ENCODE data around the gene ARHGEF28. TPM values are rescaled to one million over a fixed set of nuclear protein-coding genes. Genes with fewer than 3 reads are reported as not detected.

Gene ARHGEF28
- polyA plus RNA-seq, 3 donors, result not detected

GRCh38 chr5:73858054-73858453, 232.1 kb downstream of the ARHGEF28 start:
- no peaks in the 10 kb centered on the region for H3K9me3 ChIP-seq (replicated peaks in 1 of 2; ENCODE audit: control insufficient read depth in 1 of 2, insufficient read depth in 1 of 2, low read length in 2 of 2)
- H2AFZ ChIP-seq (ENCODE audit: insufficient read depth, low read depth, low read length, poor library complexity, severe bottlenecking), result no peak overlapping the region
- no peak overlapping the region for H3K27ac ChIP-seq (ENCODE audit: low read depth in 1 of 2, low read length in 2 of 2)
- no peaks in the 10 kb centered on the region for H3K36me3 ChIP-seq (replicated peaks in 1 of 2; ENCODE audit: control insufficient read depth in 1 of 2, insufficient read depth in 2 of 2, low read length in 2 of 2)
- peak overlapping the region in 1 of 7 donors; percentile 84 for H3K27ac Mint-ChIP-seq
- H3K4me3 Mint-ChIP-seq, result no peak overlapping the region
- no peak overlapping the region for H3K4me2 ChIP-seq (replicated peaks; ENCODE audit: extremely low read depth, low read length, poor library complexity, severe bottlenecking)
- no peaks in the 10 kb centered on the region for H3K79me2 ChIP-seq (ENCODE audit: insufficient read depth, low read length)
- WGBS (ENCODE audit: insufficient coverage), result 100% methylated on average over 1 of the region's 4 CpGs
- peaks cover 0 to 2% (median 0%) of the 10 kb centered on the region in 3 donors for H3K27me3 Mint-ChIP-seq (ENCODE audit: low read depth in 3 of 3)
- TF ChIP-seq, protein P1, sequence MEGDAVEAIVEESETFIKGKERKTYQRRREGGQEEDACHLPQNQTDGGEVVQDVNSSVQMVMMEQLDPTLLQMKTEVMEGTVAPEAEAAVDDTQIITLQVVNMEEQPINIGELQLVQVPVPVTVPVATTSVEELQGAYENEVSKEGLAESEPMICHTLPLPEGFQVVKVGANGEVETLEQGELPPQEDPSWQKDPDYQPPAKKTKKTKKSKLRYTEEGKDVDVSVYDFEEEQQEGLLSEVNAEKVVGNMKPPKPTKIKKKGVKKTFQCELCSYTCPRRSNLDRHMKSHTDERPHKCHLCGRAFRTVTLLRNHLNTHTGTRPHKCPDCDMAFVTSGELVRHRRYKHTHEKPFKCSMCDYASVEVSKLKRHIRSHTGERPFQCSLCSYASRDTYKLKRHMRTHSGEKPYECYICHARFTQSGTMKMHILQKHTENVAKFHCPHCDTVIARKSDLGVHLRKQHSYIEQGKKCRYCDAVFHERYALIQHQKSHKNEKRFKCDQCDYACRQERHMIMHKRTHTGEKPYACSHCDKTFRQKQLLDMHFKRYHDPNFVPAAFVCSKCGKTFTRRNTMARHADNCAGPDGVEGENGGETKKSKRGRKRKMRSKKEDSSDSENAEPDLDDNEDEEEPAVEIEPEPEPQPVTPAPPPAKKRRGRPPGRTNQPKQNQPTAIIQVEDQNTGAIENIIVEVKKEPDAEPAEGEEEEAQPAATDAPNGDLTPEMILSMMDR (IDR thresholded peaks at IDR 0.05), result no peak
- H3K9ac ChIP-seq (ENCODE audit: insufficient read depth, low read length, poor library complexity, severe bottlenecking), result no peak overlapping the region
- H3K9me3 Mint-ChIP-seq, result no peaks in the 10 kb centered on the region
- H3K4me3 ChIP-seq (replicated peaks in 1 of 3; ENCODE audit: low read depth in 2 of 3, low read length in 3 of 3), result no peak overlapping the region
- H4K20me1 ChIP-seq (ENCODE audit: insufficient read depth, low read length), result no peaks in the 10 kb centered on the region
- peaks cover 37 to 67% of the 10 kb centered on the region in 2 donors for H3K4me1 ChIP-seq (ENCODE audit: control insufficient read depth in 1 of 2, insufficient read depth in 2 of 2, low read length in 2 of 2)
- intact Hi-C loops (cut with micrococcal nuclease), result no loop called here
- DNase-seq, result no peak
- peaks cover 58% of the 10 kb centered on the region for H3K4me1 Mint-ChIP-seq
- no peaks in the 10 kb centered on the region for H3K27me3 ChIP-seq (ENCODE audit: control insufficient read depth in 2 of 2, insufficient read depth in 2 of 2, low read length in 2 of 2)
- no peaks in the 10 kb centered on the region for H3K36me3 Mint-ChIP-seq

- no peaks in the 10 kb centered on the region for H3K79me2 ChIP-seq (ENCODE audit: insufficient read depth, low read length)
- H3K4me2 ChIP-seq (replicated peaks; ENCODE audit: extremely low read depth, low read length, poor library complexity, severe bottlenecking), result no peak overlapping the region
- H3K36me3 ChIP-seq (replicated peaks in 1 of 2; ENCODE audit: control insufficient read depth in 1 of 2, insufficient read depth in 2 of 2, low read length in 2 of 2), result no peaks in the 10 kb centered on the region
- no peaks in the 10 kb centered on the region for H4K20me1 ChIP-seq (ENCODE audit: insufficient read depth, low read length)
- Mint-ChIP-seq H3K4me1 (peaks cover 60% of the 10 kb centered on the region), H3K27ac (peak overlapping the region in 6 of 7 donors; percentile 23 to 93 (median 80)), H3K27me3 (ENCODE audit: low read depth in 3 of 3) (peaks cover 0 to 2% (median 0%) of the 10 kb centered on the region in 3 donors), H3K9me3 (no peaks in the 10 kb centered on the region), H3K4me3 (peak overlapping the region in 1 of 2 donors; percentile 17), H3K36me3 (no peaks in the 10 kb centered on the region)
- H3K27ac ChIP-seq (ENCODE audit: low read depth in 1 of 2, low read length in 2 of 2), result peak overlapping the region in 1 of 2 donors; percentile 76
- H3K9me3 ChIP-seq (replicated peaks in 1 of 2; ENCODE audit: control insufficient read depth in 1 of 2, insufficient read depth in 1 of 2, low read length in 2 of 2), result no peaks in the 10 kb centered on the region
- WGBS (ENCODE audit: insufficient coverage), result 50% methylated on average over 3 of the region's 3 CpGs
- H3K27me3 ChIP-seq (ENCODE audit: control insufficient read depth in 2 of 2, insufficient read depth in 2 of 2, low read length in 2 of 2), result no peaks in the 10 kb centered on the region
- peaks cover 35 to 69% of the 10 kb centered on the region in 2 donors for H3K4me1 ChIP-seq (ENCODE audit: control insufficient read depth in 1 of 2, insufficient read depth in 2 of 2, low read length in 2 of 2)
- intact Hi-C loops (cut with micrococcal nuclease), result no loop called here
- no peak overlapping the region for H3K9ac ChIP-seq (ENCODE audit: insufficient read depth, low read length, poor library complexity, severe bottlenecking)
- no peak overlapping the region for H2AFZ ChIP-seq (ENCODE audit: insufficient read depth, low read depth, low read length, poor library complexity, severe bottlenecking)
- TF ChIP-seq, protein P1 (IDR thresholded peaks at IDR 0.05), result no peak
- no peak for DNase-seq
- no peak overlapping the region for H3K4me3 ChIP-seq (replicated peaks in 1 of 3; ENCODE audit: low read depth in 2 of 3, low read length in 3 of 3)
Measured at GRCh38 chr5:73858776-73859175, 232.8 kb downstream of the ARHGEF28 start.

Measured in CD14-positive monocyte (primary cell).